ENCODE results near the gene HP1BP3. TPM values are rescaled to one million over a fixed set of nuclear protein-coding genes. Genes with fewer than 3 reads are reported as not detected.

Gene HP1BP3
- total RNA-seq, 4 donors from 2014 or later, result 221 to 322 (median 237) TPM

DNA sequence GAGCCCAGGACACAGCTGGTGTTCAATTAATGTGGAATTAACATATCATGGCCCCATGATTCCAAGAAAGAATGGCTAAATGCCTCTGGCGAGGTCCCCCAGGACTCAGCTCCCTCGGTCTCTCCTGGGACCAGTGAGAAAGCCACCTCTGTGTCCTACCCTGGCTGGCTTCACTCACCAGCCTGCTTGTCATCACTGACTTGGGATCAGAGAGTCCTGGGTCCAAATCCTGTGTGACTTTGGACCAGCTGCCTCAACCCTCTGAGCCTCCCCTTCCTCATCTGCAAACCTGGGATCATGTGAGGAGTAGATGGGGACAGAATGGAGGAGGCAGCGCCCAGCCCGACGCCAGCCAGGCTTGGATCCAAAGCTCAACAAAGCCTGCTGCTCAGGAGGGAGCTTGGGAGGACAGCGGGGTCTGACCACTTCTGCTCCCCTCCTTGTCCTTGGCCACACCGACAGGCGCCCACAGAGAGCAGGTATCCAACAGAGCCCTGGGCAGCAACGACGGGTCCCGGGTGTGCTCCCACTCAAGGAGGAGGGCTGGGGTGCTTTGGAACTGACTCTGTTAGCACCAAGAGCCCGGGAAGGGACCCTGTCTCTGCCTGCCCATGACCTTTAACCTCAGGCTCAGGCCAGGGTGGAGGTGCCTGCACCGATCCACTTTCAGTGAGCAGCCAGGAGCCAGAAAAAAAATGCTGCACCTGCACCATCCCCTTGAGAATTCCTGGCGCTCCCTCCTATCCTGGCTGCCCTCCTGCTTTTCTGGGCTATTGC lies 57.8 kb downstream of the HP1BP3 start:
- Histone ChIP-seq H3K9me3 (no peaks in the 10 kb centered on the region), H3K4me3 (no peak overlapping the region), H3K27me3 (peaks cover 40% of the 10 kb centered on the region), H3K4me1 (peaks cover 0 to 30% (median 12%) of the 10 kb centered on the region in 3 donors), H3K36me3 (no peaks in the 10 kb centered on the region), H3K27ac (no peak overlapping the region)
- no peak for ATAC-seq
- 62% methylated on average over 6 of the region's 14 CpGs; no CpG with 5 or more reads in 1 of the 2 donors for WGBS, 2 donors (ENCODE audit: low coverage in 1 of 2)
- TF ChIP-seq, protein P1, sequence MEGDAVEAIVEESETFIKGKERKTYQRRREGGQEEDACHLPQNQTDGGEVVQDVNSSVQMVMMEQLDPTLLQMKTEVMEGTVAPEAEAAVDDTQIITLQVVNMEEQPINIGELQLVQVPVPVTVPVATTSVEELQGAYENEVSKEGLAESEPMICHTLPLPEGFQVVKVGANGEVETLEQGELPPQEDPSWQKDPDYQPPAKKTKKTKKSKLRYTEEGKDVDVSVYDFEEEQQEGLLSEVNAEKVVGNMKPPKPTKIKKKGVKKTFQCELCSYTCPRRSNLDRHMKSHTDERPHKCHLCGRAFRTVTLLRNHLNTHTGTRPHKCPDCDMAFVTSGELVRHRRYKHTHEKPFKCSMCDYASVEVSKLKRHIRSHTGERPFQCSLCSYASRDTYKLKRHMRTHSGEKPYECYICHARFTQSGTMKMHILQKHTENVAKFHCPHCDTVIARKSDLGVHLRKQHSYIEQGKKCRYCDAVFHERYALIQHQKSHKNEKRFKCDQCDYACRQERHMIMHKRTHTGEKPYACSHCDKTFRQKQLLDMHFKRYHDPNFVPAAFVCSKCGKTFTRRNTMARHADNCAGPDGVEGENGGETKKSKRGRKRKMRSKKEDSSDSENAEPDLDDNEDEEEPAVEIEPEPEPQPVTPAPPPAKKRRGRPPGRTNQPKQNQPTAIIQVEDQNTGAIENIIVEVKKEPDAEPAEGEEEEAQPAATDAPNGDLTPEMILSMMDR (IDR thresholded peaks at IDR 0.05), result no peak
- TF ChIP-seq POLR2A (IDR thresholded peaks at IDR 0.05) (no peak), POLR2AphosphoS5 (IDR thresholded peaks at IDR 0.05) (no peak), EP300 (IDR thresholded peaks at IDR 0.05) (no peak)

DNA sequence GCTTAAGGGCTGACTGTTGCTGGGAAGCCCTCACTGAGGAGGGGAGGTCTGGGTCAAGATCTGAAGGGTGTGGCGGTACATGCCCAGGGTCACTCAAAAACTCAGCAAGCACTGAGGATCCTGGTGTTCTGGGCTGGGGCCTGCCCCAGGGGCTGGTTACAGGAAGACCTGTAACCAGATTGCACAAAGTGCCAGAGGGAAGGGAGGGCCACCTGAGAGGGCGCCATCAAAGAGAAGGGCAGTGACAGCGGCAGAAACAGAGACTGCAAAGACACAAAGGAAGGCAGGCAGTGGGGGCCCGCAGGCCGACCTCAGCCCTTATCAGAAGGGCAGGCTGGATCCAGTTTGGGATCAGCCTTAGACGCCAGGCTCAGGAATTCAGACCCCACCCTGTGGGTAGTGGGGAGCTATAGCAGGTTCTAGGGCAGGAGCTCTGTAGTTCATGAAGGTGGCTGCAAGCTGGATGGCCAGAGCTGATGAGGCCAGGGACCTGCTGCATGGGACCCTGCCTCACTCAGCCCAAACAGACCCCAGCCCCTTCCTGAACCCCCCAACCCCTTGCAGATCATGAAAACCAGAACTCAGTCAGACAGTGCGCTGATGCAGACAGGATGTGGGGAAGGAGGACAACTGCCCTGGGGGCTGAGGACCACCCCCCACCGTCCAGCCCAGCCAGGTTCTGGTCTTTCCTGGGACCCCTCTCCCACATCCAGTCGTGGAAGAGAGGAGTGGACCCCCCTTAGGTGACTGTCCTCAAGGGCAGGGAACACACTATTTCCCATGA lies 58.5 kb downstream of the HP1BP3 start:
- H3K27ac ChIP-seq, result no peak overlapping the region
- H3K27me3 ChIP-seq, result peaks cover 40% of the 10 kb centered on the region
- no peaks in the 10 kb centered on the region for H3K9me3 ChIP-seq
- TF ChIP-seq POLR2AphosphoS5 (IDR thresholded peaks at IDR 0.05) (no peak), POLR2A (IDR thresholded peaks at IDR 0.05) (no peak), EP300 (IDR thresholded peaks at IDR 0.05) (no peak)
- TF ChIP-seq, protein P1 (IDR thresholded peaks at IDR 0.05), result no peak
- WGBS, 2 donors (ENCODE audit: low coverage in 1 of 2), result 78 to 92% methylated on average over 5 to 6 of the region's 9 CpGs
- H3K36me3 ChIP-seq, result no peaks in the 10 kb centered on the region
- no peak overlapping the region for H3K4me3 ChIP-seq
- H3K4me1 ChIP-seq, result peaks cover 0 to 27% (median 11%) of the 10 kb centered on the region in 3 donors
- no peak for ATAC-seq

GRCh38 chr1:20727746-20728316 lies 59.3 kb downstream of the HP1BP3 start:
- Histone ChIP-seq H3K9me3 (no peaks in the 10 kb centered on the region), H3K27me3 (peaks cover 40% of the 10 kb centered on the region), H3K36me3 (no peaks in the 10 kb centered on the region), H3K27ac (no peak overlapping the region), H3K4me1 (peaks cover 0 to 20% (median 7%) of the 10 kb centered on the region in 3 donors), H3K4me3 (no peak overlapping the region)
- no peak for ATAC-seq
- no peak for TF ChIP-seq POLR2AphosphoS5 (IDR thresholded peaks at IDR 0.05)
- TF ChIP-seq, protein P1 (IDR thresholded peaks at IDR 0.05), result no peak
- TF ChIP-seq POLR2A (IDR thresholded peaks at IDR 0.05), result no peak
- no peak for TF ChIP-seq EP300 (IDR thresholded peaks at IDR 0.05)
- 27% methylated on average over 3 of the region's 13 CpGs; no CpG with 5 or more reads in 1 of the 2 donors for WGBS, 2 donors (ENCODE audit: low coverage in 1 of 2)

- H3K4me3 ChIP-seq, result no peak overlapping the region
- no peak for ATAC-seq
- WGBS, 2 donors (ENCODE audit: low coverage in 1 of 2), result 93% methylated on average over 8 of the region's 17 CpGs; no CpG with 5 or more reads in 1 of the 2 donors
- H3K27me3 ChIP-seq, result peaks cover 39% of the 10 kb centered on the region
- no peaks in the 10 kb centered on the region for H3K9me3 ChIP-seq
- H3K4me1 ChIP-seq, result peaks cover 0 to 13% (median 5%) of the 10 kb centered on the region in 3 donors
- TF ChIP-seq, protein P1 (IDR thresholded peaks at IDR 0.05), result no peak
- no peak for TF ChIP-seq EP300 (IDR thresholded peaks at IDR 0.05)
- no peak for TF ChIP-seq POLR2AphosphoS5 (IDR thresholded peaks at IDR 0.05)
- TF ChIP-seq POLR2A (IDR thresholded peaks at IDR 0.05), result no peak
- H3K36me3 ChIP-seq, result no peaks in the 10 kb centered on the region
- no peak overlapping the region for H3K27ac ChIP-seq
Measured at GRCh38 chr1:20726932-20727745, 60.0 kb downstream of the HP1BP3 start.

All from gastroesophageal sphincter (tissue), 4 donors.